Mucosa of stomach (tissue), 1 donor: ENCODE data around the gene GALT.

Experiments used
- H3K27me3 ChIP-seq: one replicate; pipeline ENCODE4 v1.7.0; 2013; ENCODE audit warnings: mild to moderate bottlenecking, low read length; ENCODE audit not compliant: control insufficient read depth, insufficient read depth
- H3K36me3 ChIP-seq: one replicate; pipeline ENCODE4 v1.7.0; 2013; ENCODE audit warnings: low read length; ENCODE audit not compliant: control insufficient read depth, insufficient read depth
- H3K4me1 ChIP-seq: one replicate; pipeline ENCODE4 v1.7.0; 2013; ENCODE audit warnings: mild to moderate bottlenecking, low read length; ENCODE audit not compliant: control insufficient read depth, insufficient read depth
- H3K4me3 ChIP-seq: one replicate; pipeline ENCODE4 v1.7.0; 2013; ENCODE audit warnings: low read length
- H3K9ac ChIP-seq: one replicate; pipeline ENCODE4 v1.7.0; 2013; ENCODE audit warnings: mild to moderate bottlenecking, low read length, moderate library complexity
- H3K9me3 ChIP-seq: one replicate; pipeline ENCODE4 v1.7.0; 2013; ENCODE audit warnings: mild to moderate bottlenecking, low read length, moderate library complexity; ENCODE audit not compliant: control insufficient read depth
- donor health status: Pancreatic carcinoma.

The GALT gene

DNA sequence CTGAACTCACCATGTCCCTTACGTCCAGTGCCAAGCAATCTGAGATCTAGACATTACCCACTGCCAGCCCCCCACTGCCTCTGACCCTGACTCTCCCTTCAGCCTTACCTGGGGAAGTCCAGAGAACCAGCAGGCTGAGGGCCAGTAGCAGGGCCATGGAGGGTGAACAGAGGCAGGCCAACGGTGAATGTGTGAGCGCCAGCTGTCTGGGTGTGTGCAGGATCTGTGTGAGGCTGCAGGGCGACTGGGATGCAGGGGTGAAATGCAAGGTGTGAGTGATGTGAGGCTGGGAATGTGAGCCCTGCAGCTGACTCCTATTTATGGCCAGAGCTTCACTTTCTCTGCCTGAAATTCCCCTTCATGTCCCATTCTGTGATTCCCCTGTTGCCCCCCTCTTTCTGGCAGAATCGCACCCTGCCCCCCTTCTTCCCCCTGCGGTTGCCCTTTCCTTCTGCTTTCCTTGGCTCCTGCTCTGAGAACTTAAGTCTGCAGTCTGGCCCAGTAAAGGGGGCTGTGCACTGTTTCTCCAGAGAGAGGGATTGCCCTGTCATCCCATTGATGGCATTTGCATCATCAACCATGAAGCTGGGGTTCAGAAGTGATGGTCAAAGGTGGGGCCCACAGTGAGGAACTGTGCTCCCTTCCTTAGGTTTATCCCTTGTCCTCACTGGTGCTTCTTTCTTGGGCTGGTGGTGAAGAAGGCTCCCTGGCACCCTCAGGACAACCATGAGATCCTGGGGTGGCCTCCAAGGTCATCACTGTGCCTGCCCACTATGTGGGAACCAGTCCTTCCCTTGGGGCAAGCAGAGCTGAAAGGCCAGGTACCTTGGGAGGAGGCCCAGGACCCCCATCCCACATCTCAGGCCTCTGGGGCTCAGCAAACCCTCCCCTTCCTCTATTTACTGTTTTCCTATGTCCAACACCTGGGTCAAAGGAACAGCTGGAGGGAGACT is 44.8 kb downstream of the GALT start, which contains the start of gene CCL19:
TSS of gene CCL19 (minus strand) at position 294 of the 953 bp plus-strand sequence. CDS start at position 157, 137 bp downstream.
- Histone ChIP-seq H3K9me3 (no peaks in the 10 kb centered on the region), H3K4me1 (peaks cover 8% of the 10 kb centered on the region), H3K4me3 (no peak within 1 kb of the TSS), H3K27me3 (no peaks in the 10 kb centered on the region), H3K9ac (no peak within 1 kb of the TSS), H3K36me3 (no peaks in the 10 kb centered on the region)

DNA sequence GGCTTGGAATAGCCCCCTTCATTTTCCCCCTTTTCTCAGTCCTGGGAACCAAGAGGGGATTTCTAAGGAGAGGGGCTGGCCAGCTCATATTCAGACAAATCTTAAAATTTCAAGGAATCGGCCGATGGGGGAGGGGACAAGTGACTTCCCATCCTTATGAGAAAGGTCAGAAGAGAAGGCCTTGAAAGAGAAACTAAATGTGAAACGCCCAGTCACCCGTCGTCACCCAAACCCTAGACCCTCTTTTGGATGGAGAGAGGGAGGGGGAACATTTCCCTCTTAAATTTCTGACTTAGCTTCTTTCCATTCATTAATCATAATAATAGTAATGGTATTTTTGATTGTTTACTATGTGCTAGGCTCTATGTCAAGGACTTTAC is 45.5 kb downstream of the GALT start:
- Histone ChIP-seq H3K9me3 (no peaks in the 10 kb centered on the region), H3K27me3 (peaks cover 4% of the 10 kb centered on the region), H3K4me1 (peaks cover 8% of the 10 kb centered on the region), H3K9ac (no peak overlapping the region), H3K36me3 (no peaks in the 10 kb centered on the region), H3K4me3 (no peak overlapping the region)

DNA sequence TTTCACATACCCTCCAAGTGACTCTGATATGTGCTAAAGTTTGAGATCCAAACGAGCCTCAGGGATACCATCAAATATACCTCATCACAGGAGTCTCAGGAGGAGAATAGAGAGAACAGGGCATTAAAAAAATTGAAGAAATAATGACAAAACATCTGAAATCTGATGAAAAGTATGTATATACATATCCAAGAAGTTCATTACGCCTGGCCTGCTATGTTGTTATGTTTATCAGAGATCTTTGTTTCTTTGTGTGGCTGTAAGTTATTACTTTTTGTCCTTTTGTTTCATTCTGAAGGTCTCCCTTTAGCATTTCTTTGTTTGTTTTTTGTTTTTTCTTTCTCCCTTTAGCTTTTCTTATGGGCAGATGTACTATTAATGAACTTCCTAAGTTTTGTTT is 47.1 kb downstream of the GALT start:
- no peaks in the 10 kb centered on the region for H3K9me3 ChIP-seq
- H3K4me3 ChIP-seq: no peak overlapping the region
- peaks cover 8% of the 10 kb centered on the region for H3K4me1 ChIP-seq

DNA sequence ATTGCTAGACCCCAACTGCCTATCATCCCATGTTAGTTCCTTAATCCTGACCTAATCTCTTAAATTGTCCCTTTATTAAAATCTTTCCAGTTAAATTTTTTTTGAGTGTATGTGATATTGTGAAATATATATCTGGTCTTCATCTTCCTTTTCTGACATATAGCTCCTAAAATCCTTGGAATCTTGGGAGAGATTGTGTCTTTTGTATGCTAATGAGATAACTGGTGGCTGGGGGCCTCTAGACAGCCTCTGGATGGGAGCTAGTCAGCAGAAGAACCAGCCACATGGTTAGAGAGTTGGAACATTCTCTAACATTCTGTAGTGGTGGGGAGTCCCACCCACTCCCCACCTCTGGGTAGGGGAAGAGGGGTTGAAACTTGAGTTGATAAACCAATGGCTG is 48.3 kb downstream of the GALT start:
- Histone ChIP-seq H3K9me3 (no peaks in the 10 kb centered on the region), H3K4me3 (no peak overlapping the region), H3K9ac (no peak overlapping the region), H3K27me3 (peaks cover 4% of the 10 kb centered on the region), H3K4me1 (no peaks in the 10 kb centered on the region), H3K36me3 (no peaks in the 10 kb centered on the region)

More for the DNA sequence above, 47.1 kb downstream of the GALT start:
- Histone ChIP-seq H3K27me3 (peaks cover 4% of the 10 kb centered on the region), H3K36me3 (no peaks in the 10 kb centered on the region), H3K9ac (no peak overlapping the region)
